NCI-H146 treated with DMSO at 0.1 percent for 48 hours (cell line): ENCODE results near the gene PHOX2A.
"Not testable (repeated sequence)": the region's sequence is repeated elsewhere in the genome, so short reads cannot be mapped to it uniquely, and the experiment has no call there.

Experiments
- DNase-seq: peaks from one replicate; lab custom pipeline; 2025; ENCODE audit not compliant: unreplicated experiment; lab: John Stamatoyannopoulos, UW

The PHOX2A gene

GRCh38 chr11:72244060-72244360, at the start of gene PHOX2A:
PHOX2A (minus strand) TSS chr11:72244176; CDS start chr11:72244004, 172 bp downstream.
- no peak for DNase-seq

DNA sequence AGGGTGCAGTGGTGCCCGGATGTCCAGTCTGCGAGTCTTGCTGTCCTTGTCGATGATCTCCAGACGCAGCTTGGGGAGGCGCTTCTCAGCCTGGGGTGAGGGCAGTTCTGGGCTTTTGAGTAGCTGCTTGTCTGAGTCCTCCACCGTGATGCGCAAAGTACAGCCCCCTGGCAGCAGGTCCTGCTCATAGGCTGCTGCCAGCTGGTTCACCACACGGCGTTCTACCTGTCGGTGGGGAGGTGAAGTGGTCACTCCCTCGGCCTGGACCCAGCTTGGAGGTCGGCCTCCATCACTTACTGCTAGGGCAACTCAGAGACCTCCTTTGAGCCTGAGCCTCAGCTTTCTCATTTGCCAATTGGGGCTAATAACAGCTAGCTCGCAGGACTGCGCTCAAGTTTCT, 49.4 kb upstream of the PHOX2A start:
- DNase-seq: no peak

DNA sequence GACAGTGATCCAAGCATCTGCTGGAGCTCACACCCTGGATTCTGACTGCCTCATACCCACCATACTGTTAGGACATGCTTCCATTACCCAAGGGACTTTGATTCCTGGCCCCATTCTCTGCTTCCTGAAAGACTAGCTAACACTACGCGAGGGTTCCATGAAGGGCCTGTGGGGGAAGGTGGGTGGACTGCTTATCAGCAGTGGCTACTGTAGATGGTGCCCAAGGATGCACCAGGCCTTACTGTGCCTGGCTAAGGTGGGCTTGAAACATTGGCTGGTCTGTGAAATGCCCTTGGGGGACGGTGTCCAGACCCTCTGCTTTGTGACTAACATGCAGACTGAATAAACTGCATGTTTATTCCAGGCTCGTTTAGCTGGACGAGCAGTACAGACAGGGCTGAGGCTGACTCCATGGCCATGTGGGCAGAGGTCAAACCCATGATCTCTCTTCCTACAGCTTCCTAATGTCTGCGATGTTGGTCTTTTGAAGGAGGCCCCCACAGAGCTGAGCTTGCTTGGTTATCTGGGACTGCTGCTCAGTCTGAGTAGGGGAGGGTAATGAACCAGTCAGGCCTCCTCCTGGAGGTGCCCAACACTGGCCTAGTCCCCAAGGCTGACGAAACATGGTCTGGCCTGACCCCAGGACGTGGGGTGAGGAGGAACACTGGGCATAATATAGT, 48.3 kb upstream of the PHOX2A start:
- DNase-seq: no peak

GRCh38 chr11:72290741-72291140, 46.8 kb upstream of the PHOX2A start:
- not testable (repeated sequence) for DNase-seq

DNA sequence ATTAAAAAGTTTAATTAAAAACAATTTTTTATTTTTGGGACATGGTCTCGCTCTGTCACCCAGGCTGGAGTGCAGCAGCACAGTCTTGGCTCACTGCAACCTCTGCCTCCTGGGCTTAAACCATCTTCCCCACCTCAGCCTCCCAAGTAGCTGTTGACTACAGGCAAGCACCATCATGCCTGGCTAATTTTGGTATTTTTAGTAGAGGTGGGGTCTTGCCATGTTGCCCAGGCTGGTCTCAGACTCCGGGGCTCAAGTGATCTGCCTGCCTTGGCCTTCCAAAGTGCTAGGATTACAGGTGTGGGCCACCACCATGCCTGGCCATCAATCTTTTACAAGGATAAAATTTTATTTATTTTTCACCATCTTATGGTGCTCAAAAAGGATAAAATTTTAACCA, 43.3 kb upstream of the PHOX2A start:
- no peak for DNase-seq

GRCh38 chr11:72283947-72284346, 40.0 kb upstream of the PHOX2A start:
- DNase-seq: no peak

DNA sequence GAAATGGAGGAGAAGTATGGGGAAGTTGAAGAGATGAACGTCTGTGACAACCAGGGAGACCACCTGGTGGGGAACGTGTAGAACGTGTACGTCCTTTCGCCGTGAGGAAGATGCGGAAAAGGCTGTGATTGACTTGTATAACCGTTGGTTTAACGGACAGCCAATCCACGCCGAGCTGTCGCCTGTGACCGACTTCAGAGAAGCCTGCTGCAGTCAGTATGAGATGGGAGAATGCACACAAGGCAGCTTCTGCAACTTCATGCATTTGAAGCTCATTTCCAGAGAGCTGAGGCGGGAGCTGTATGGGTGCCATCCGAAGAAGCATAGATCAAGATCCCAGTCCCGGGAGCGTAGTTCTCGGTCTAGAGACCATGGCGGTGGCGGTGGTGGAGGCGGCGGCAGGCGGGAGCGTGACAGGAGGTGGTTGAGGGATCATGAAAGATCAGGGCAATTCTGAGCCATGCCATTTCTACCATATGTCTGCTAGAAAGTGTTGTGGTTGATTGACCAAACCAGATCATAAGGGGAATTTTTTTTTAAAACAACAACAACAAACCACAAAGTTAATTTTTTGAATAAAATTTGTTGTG, 36.8 kb upstream of the PHOX2A start:
- DNase-seq: no peak

- no peak for DNase-seq
Observed at GRCh38 chr11:72280037-72280436, 36.1 kb upstream of the PHOX2A start.

GRCh38 chr11:72278905-72279304, 34.9 kb upstream of the PHOX2A start:
- DNase-seq: no peak

GRCh38 chr11:72274435-72274834, 30.5 kb upstream of the PHOX2A start:
- no peak for DNase-seq

DNA sequence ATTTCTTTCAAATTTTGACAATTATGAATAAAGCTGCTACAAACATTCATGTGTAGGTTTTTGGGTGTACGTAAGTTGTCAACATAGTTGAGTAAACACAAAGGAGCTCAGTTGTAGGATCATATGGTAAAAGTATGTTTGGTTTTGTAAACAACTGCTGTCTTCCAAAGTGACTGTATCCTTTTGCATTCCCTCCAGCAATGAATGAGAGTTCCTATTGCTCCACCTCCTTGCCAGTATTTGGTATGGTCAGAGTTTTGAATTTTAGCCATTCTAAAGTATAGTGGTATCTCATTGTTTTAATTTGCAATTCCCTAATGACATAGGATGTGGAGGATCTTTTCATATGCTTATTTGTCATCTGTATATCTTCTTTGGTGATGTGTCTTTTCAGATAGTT, 28.0 kb upstream of the PHOX2A start:
- no peak for DNase-seq

DNA sequence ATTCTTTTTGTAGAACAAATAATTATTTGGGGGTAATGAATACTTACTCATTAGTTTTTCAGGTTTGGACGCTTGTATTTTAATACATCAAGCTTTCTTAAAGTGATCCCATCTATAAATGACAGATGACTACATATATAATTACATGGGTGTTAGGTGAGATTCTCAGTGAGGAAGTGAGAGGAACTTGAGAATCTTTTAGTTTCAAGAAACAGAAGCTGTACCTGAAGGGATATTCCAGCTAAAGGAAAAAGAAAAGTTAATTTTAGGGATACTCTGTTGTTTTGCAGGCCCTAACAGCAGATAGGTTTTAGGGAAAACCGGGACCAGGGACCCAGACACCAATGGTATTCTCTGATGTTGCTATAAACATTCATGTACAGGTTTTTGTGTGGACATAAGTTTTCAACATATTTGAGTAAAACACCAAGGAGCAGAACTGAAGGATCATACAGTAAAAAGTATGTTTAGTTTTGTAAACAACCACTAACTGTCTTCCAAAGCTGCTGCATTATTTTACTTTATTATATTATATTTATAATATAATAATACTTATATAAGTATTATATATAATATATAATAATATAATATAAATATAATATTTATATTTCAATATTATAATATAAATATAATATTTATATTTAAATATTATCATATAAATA, 24.1 kb upstream of the PHOX2A start:
- no peak for DNase-seq

DNA sequence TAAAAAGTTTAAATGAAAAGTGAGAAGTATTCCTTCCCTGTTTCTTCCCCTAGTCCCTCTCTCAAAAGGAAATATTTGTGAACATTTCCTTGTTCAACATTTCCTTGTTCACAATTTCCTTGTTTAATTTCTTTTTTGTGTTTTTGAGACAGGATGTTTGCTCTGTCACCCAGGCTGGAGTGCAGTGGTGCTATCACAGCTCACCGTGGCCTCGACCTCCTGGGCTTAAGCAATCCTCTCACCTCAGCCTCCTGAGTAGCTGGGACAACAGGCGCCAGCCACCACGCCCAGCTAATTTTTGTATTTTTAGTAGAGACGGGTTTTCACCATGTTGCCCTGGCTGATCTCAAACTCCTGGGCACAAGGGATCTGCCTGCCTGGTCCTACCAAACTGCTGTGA, 23.0 kb upstream of the PHOX2A start:
- DNase-seq: not testable (repeated sequence)

GRCh38 chr11:72265951-72266350, 22.0 kb upstream of the PHOX2A start:
- DNase-seq: no peak

GRCh38 chr11:72263361-72263760, 19.4 kb upstream of the PHOX2A start:
- DNase-seq: no peak

DNA sequence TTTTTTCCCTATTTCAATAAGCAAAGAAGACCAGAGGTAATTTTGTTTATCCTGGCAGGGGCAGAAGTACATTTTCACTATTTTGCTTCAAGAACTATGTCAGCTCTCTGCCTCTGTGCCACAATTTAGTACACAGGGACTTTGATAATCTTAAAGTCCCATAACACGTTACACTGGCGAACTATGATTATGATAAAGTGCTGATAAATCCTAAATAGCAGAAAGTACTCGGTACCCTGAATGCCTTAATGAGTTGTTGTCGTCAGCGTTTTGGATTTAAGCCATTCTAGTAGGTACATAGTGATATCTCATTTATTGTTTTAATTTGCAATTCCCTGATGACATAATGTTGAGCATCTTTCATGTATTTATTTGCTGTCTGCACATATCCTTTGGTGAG, 16.6 kb upstream of the PHOX2A start:
- DNase-seq: no peak

DNA sequence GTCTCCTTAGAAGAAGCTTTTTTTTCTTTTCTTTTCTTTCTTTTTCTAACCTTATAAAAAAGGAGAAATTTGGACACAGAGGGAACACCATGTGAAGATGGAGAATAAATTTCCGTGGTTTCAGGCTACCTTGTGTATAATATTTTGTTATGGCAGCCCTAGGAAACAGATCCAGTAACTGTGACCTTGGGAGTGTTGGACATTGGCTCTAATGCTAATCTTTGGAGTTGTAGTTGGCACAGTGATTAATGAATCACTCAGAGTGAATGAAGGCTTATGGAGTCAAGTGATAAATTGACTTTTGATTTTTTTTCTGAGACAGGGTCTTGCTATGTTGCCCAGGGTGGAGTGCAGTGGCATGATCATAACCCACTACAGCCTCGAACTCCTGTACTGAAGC, 15.5 kb upstream of the PHOX2A start:
- DNase-seq: no peak

- no peak for DNase-seq
Observed at GRCh38 chr11:72257570-72257969, 13.6 kb upstream of the PHOX2A start.

DNA sequence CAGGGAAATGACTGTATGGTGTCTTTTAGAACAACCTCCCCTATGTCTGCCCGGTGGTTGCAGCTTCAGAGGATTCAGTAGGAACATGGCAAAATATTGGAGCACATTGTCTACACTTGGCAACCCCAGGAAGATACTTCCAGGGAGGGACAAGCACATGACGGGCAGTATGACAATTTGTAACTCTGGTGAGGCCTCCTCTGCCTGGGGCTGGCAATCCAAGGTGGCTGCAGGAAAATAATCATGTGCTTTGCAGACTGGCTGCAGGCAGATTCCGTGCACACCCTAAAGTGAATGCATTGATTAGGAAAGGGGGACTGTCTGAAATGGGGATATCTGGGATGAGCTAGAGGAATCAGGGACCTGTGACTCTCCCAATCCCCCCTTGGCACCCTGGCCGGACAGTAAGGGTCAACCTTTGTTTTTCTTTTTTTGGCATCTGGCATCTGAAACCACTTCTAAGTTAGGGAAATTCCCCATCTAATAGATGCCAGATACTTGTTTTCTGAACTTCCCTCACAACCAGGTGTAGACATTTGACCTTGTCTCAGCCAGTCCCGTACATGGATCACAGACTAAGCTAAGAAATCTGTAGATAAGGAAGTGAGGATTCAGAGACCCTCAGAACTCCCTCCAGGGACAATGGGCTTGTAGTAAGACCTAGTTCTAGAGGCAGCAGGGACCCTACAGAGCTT, 10.5 kb upstream of the PHOX2A start:
- no peak for DNase-seq

DNA sequence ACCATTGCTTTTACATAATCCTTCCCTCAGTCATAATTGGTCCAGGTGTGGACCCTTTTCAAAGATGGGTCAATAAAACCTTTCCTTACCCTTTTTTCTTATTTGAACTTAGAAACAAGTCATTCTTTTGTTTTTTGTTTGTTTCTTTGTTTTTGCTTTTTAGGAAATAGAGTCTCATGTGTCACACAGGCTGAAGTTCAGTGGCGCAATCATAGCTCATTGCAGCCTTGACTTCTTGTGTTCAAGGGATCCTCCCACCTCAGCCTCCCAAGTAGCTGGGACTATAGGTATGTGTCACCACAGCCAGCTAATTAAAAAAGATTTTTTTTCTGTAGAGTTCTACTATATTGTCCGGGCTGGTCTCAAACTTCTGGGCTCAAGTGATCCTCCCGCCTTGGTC, 9.4 kb upstream of the PHOX2A start:
- no peak for DNase-seq

DNA sequence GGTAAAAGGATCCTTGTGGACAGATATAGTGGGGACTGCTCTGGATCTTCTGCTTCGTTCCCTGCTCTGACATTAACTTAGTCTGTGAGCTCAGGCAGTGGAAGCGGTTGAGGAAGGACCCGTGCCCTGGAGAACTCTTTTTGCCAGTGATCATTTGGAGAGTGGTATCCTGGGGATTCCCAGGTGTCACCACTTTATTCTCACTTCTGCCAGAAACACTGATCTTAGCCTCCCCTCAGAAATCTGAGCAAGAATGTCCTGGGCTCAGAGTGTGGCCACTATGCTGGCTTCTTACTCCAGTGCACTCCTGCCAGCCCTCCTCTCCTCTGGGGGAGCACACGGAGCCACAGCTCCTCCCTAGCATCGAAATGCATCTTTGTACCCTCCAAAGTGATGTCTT, 7.6 kb upstream of the PHOX2A start:
- no peak for DNase-seq
